OCI-LY7 (cell line): Measurements from ENCODE around the gene ETV1.

Experiments used
- EZH2phosphoT487 ChIP-seq: fragments of 200-600 bp; sonication (generic); IDR thresholded peaks from 2 replicates; pipeline ENCODE4 v1.6.1; 2018; ENCODE audit warnings: low read depth, borderline replicate concordance, mild to moderate bottlenecking, mixed run types, antibody characterized with exemption, low read length, moderate library complexity, mixed read lengths
- TF ChIP-seq, protein P1 (sequence below): fragments of 200-600 bp; sonication (generic); conservative IDR thresholded peaks from 2 replicates; pipeline ENCODE4 v1.5.1; 2014; ENCODE audit warnings: mild to moderate bottlenecking, antibody characterized with exemption, low read length, moderate library complexity, mixed read lengths

DNA sequence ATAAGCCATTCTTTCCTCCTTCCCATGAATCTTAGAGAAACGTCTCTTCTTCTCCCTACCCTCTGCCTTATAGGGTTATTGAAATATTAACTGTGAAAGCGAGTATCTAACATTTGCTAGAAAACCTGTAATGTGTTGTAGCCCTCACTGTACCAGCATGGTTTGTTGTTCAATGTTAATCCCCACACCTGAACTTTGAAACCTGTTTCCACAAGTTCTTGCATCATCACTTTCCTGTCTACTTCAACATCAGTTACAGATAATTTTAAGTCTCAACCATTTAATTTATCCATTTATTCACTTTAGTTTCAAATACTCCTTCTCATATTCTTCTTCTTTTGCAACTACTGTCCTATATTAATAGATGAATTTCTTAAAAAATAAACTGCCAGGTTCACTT, 148.2 kb downstream of the ETV1 start:
- TF ChIP-seq, protein P1, sequence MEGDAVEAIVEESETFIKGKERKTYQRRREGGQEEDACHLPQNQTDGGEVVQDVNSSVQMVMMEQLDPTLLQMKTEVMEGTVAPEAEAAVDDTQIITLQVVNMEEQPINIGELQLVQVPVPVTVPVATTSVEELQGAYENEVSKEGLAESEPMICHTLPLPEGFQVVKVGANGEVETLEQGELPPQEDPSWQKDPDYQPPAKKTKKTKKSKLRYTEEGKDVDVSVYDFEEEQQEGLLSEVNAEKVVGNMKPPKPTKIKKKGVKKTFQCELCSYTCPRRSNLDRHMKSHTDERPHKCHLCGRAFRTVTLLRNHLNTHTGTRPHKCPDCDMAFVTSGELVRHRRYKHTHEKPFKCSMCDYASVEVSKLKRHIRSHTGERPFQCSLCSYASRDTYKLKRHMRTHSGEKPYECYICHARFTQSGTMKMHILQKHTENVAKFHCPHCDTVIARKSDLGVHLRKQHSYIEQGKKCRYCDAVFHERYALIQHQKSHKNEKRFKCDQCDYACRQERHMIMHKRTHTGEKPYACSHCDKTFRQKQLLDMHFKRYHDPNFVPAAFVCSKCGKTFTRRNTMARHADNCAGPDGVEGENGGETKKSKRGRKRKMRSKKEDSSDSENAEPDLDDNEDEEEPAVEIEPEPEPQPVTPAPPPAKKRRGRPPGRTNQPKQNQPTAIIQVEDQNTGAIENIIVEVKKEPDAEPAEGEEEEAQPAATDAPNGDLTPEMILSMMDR, result no peak
- no peak for TF ChIP-seq EZH2phosphoT487
